ENCODE results near the gene MEX3A.

DNA sequence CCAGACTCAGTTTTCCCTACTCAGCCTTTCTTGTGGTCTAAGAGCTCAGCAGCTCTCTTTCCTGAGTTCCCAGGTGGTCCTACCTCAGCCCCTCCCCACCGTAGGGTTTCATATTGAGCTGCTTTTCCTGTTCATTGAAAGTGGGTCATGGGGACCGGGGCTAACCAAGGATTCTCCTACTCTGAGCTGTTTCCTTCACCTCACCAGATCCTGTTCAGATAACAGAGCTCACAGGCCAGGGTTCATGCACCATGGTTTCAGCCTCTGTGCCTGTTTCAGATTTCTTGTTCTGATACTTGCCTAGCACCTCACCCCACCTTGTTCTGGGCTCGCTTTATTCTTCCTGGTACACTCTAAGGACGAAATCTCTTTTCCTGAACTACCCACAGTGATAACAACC, 37.2 kb downstream of the MEX3A start:
- TF ChIP-seq, protein P1, sequence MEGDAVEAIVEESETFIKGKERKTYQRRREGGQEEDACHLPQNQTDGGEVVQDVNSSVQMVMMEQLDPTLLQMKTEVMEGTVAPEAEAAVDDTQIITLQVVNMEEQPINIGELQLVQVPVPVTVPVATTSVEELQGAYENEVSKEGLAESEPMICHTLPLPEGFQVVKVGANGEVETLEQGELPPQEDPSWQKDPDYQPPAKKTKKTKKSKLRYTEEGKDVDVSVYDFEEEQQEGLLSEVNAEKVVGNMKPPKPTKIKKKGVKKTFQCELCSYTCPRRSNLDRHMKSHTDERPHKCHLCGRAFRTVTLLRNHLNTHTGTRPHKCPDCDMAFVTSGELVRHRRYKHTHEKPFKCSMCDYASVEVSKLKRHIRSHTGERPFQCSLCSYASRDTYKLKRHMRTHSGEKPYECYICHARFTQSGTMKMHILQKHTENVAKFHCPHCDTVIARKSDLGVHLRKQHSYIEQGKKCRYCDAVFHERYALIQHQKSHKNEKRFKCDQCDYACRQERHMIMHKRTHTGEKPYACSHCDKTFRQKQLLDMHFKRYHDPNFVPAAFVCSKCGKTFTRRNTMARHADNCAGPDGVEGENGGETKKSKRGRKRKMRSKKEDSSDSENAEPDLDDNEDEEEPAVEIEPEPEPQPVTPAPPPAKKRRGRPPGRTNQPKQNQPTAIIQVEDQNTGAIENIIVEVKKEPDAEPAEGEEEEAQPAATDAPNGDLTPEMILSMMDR (IDR thresholded peaks at IDR 0.05; ENCODE audit: low read depth, low read length, poor library complexity, severe bottlenecking): no peak
- no peak for TF ChIP-seq EZH2phosphoT487 (IDR thresholded peaks at IDR 0.05; ENCODE audit: borderline replicate concordance, low read length)
